VCaP (cell line): Measurements from ENCODE around the gene IFNK.
A peak's percentile ranks its signal among the peaks of the same experiment; 100 is the strongest.

Experiments used
- H3K27ac ChIP-seq: fragments of 450-650 bp; 2 replicates; pipeline ENCODE4 v1.5.1; 2017
- TF ChIP-seq, protein P1 (sequence below): fragments of 450-650 bp; conservative IDR thresholded peaks from 2 replicates; pipeline ENCODE4 v1.5.1; 2017; ENCODE audit warnings: mild to moderate bottlenecking, moderate library complexity

The IFNK gene

DNA sequence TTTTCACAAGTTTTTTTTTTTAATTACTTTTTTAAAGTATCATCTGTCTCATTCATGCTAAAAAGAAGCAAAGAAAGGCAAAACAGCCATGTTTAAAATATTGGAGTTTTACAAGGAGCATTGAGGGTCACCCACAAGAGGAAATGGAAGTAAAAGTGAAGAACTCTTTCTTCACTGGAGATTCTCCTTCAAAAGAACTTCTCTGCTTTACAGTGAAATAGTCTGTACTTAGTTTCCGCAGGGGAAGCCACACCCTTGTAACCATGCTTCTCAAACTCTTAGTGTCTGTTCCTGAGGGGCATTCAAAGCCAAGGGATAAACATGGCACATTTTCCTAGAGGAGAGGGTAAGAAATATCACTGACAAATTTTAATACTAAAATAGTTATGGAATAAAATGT, 40.6 kb downstream of the IFNK start:
- no peak overlapping the region for H3K27ac ChIP-seq
- TF ChIP-seq, protein P1, sequence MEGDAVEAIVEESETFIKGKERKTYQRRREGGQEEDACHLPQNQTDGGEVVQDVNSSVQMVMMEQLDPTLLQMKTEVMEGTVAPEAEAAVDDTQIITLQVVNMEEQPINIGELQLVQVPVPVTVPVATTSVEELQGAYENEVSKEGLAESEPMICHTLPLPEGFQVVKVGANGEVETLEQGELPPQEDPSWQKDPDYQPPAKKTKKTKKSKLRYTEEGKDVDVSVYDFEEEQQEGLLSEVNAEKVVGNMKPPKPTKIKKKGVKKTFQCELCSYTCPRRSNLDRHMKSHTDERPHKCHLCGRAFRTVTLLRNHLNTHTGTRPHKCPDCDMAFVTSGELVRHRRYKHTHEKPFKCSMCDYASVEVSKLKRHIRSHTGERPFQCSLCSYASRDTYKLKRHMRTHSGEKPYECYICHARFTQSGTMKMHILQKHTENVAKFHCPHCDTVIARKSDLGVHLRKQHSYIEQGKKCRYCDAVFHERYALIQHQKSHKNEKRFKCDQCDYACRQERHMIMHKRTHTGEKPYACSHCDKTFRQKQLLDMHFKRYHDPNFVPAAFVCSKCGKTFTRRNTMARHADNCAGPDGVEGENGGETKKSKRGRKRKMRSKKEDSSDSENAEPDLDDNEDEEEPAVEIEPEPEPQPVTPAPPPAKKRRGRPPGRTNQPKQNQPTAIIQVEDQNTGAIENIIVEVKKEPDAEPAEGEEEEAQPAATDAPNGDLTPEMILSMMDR, result no peak

DNA sequence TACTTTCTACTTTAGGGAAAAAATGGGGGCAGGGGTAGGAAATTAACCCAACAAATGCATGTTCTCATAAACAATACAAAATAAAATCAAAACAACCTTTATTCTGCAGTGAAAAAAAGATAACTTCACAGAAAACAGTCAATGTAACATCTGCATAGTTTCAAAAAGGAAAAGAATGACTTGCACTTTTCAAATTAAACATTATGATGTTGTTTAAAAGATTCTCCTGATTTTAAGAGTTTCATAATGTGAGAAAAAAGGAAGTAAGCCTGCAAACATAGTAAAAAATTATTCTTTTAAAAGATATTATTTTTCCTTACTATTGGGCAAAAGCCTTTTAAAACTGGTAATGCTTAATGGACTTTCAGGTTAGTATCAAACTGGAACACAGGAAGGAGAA, 41.6 kb downstream of the IFNK start:
- TF ChIP-seq, protein P1, result no peak
- H3K27ac ChIP-seq, result no peak overlapping the region

DNA sequence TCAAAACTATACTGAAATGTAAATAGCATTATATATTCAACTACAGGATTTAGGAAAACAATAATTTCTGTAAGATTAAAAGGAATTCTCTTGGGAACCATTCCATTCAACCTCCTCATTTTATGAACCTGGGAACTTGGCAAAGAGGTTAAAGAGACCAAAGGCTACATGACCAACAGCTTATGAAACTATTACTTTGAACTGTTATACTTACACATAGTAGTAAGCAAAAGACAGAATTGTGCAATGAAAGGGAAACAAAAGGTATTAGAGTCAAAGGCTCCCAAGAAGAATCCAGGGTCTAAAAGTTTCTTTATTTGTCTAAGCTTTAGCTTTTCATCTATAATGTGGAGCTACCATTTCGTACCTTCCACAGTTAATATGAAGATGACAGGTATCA, 42.0 kb downstream of the IFNK start:
- TF ChIP-seq, protein P1, result no peak
- no peak overlapping the region for H3K27ac ChIP-seq

DNA sequence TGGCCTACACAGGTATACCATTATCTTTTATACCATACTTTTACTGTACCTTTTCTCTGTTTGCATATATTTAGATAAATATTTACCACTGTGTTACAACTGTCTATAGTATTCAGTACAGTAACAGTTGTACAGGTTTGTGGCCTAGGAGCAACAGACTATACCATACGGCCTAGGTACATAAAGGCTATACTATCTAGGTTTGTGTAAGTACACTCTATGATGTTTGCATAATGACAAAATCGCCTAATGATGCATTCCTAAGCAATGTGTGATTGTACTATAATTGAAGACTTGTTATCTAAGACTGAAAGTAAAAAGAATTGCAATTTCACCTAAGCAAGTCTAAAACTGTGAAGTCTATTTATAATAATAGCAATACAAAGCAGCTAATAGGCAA, 45.3 kb downstream of the IFNK start:
- H3K27ac ChIP-seq, result no peak overlapping the region
- TF ChIP-seq, protein P1, result no peak

DNA sequence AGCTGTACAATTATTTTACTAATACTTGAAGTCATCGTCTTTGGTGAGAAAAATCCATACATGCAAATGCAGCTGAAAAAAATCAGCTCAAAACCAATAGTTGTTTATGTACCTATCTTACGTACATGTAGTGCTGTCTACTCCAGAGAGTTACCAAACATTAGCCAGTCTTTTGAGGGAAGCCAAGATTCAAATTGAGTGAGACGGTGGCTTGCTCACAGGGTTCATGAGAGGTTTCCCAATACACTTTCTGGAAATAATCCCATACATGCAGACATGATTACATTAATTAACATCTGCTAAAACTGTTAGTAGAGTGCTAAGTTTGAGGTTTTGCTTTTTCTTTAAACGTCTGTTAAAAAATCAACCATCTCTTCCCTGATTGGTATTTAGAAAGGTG, 46.9 kb downstream of the IFNK start:
- peak overlapping the region; percentile 73; the same call in 1 of the 2 replicates for H3K27ac ChIP-seq
- TF ChIP-seq, protein P1, result no peak

DNA sequence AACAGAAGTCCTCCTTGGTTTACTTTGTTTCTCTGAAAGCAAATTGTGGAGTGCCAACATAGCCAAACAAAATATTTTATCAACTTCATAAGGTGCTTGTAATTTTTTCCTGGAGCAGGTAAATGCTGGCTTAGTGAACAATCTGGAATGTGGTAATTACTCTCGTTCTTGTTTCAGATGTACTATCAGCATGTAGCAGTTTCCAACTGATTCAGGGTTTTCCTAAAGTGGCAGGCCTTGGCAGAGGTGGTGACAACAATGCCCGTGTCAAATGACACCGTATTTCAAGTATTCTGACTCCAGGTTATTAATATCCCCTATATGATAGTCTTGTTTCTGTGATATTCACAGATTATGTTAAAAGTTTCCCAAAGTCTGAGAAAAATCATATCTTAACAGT, 48.0 kb downstream of the IFNK start:
- TF ChIP-seq, protein P1, result no peak
- H3K27ac ChIP-seq, result peak overlapping the region; percentile 73

DNA sequence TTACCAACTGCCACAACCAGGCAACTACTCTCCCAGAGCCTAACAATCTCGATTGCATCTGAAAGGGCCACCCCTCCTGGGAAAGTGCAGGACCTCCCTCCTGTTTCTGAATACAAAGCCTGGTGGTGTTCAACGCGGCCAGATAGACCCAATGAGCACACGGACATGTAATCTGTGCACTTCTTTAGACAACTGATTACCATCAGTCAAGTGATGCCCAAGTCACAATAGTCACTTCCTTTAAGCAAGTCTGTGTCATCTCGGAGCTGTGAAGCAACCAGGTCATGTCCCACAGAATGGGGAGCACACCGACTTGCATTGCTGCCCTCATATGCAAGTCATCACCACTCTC, 48.5 kb downstream of the IFNK start:
- TF ChIP-seq, protein P1, result no peak
- peak overlapping the region; percentile 73 for H3K27ac ChIP-seq
